ENCODE measurements around the gene PPP1R36. TPM values are rescaled to one million over a fixed set of nuclear protein-coding genes. Genes with fewer than 3 reads are reported as not detected.
A peak's percentile ranks its signal among the peaks of the same experiment; 100 is the strongest.
"Not testable (repeated sequence)": the region's sequence is repeated elsewhere in the genome, so short reads cannot be mapped to it uniquely, and the experiment has no call there.

PPP1R36 gene, protein sequence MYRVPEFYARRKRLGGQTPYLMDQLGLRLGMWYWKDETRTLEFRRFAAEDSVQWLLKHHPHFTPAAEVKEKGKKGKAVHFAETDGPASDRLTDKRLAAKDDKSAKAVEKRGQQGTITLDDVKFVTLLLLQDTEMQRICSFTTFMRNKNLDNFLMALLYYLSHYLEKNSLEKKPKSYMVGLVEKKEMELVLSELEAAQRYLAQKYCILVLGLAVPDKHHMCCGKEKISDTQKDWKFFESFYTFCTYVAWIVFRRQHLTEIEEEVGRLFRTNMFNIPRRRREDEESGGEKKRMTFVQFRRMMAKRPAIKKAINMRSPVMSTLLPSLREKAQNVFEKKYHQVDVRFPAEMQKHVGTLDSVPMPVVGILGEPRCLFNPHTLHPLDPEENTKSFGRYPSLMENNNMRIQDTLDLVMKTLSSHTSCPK
- 0.75 TPM for polyA plus RNA-seq (2013, experiment 1 of 2; ENCODE audit: insufficient read length)
- 0.92 TPM for polyA plus RNA-seq (2013, experiment 2 of 2; ENCODE audit: insufficient read length)

DNA sequence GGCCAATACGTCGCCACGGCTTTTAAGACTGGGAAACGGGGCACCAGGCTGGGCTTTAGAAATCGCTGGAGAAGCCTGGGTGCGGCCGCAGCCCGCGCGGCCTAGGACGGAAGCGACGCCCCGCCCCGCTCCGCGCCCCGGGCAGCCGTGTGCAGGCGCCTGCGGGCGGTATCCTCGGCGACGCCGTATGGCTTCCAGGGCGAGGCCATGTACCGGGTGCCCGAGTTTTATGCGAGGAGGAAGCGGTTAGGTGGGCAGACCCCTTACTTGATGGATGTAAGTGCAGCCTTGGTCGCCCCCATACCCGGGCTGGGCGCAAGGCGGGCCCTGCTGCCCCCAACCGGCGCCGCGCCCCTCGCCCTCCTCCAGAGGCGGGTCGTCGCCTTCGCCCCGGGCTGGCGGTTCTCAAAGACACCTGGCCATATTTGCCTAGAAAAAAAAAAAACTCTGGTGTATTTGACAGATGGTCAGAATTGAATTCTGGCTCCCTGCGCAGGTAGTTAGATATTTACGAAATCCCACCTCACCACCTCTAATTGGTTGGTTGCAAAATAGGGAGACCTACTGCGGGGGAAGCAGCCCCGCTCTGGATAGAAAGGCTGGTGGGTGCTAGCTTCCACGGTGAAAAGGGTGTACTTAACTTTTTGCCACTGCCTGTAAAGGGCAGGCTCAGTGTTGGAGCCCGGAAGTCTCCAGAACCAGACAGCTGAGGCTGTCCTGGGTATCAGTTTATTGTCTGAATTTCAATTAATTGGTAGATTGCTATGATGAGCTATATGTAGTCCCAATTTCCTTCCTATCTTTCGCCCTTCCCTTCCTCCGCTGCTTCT is at the start of gene PPP1R36:
Gene PPP1R36 (plus strand): TSS at position 171 of the 830 bp plus-strand sequence. CDS start 37 bp downstream, at position 208.
- peak; percentile 35 for DNase-seq

DNA sequence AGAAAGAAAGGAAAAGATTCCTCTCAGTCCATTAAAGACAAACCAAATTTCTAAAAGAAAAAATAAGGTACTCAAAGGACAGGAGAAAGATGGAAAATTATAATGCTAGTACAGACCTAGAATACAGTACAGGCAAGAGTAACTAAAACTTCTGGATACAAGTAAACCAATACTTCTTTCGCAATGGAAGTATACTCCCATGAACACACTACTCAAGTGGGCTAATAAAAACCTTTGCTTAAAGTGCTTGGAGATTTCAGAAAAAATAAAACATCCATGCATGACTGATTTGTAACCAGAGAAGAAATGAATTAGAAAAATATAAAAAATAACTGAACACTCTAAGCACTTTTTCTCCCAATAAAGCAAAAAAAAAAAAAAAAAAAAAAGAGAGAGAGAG is 49.7 kb upstream of the PPP1R36 start:
- DNase-seq, result no peak

DNA sequence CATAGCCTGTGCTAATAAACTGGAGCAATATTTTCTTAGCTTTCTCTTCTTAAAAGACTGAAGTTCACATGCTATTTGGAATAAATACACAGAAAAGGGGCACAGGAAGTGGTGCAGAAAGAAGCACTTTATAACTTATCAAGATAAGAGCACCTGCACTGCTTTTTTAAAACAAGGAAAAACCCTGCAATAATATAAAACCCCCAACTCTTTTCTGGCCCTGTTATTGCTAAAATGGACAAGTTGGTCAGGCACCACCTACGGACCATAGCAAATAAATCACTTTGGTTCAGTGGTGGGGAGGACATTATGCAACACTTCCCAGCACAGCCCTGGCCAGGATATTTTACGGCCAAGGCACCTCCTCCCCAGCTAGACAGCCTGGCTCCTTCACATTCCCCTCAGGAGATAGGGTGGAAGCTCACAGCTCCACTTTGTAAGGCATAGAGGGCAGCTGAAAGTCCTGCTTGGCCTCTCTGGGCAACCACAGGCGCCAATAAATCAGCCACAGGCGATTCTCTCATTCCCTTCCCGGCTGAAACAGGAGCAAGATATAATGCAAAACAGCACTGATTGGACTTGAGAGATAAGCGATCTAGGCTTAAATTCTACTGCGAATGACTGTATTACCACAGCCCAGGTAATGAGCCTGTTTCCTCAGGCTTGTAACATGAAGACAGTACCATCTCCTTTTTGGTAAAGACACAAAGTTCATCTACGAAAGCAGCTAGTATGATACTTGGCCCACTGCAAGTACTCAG is 48.2 kb upstream of the PPP1R36 start:
- peak; percentile 70 for DNase-seq

DNA sequence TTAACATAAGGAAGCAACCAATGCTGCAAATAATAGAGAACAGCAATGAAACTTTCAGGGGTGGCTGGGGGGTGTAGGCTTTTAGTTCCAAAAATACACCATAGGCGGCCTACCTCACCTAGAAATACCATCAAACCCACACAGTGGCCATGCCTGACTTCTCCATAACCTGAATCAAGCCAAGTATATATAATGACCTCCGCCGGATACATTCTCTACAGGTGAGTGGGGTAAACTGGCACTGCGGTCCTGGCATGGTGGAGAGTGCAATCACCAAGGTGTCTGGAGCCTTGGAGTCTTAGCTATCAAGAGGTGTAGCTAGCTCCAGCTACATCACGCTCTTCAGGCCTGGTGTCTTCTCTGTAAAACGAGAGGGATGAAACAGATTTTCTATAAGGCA is 47.3 kb upstream of the PPP1R36 start:
- DNase-seq, result no peak

DNA sequence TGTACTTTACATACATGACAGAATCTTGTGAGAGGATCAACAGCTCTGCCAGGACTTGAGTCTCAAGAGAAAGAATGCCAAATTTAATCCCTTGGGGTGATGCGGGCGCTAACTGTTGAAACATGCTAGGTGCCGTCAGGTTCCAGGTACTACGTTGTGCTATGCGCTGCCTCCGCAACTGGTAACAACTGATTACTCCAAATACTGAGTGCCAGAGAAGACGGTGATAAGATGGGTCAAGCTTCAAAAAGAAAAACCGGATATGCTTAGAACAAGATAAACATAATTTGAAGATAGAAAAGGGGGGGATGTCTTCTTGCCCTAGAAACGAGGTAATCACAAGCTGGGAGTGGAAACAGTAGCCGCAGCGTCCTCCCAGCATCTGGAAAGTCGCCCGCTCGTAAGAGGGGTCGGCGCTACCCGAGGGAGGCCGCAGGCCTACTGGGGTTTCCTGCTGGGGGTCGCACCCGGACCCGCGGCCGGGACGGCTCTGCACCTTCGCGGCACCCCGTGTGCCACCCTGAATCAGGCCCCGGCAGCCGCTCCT is 46.8 kb upstream of the PPP1R36 start:
- DNase-seq, result no peak

DNA sequence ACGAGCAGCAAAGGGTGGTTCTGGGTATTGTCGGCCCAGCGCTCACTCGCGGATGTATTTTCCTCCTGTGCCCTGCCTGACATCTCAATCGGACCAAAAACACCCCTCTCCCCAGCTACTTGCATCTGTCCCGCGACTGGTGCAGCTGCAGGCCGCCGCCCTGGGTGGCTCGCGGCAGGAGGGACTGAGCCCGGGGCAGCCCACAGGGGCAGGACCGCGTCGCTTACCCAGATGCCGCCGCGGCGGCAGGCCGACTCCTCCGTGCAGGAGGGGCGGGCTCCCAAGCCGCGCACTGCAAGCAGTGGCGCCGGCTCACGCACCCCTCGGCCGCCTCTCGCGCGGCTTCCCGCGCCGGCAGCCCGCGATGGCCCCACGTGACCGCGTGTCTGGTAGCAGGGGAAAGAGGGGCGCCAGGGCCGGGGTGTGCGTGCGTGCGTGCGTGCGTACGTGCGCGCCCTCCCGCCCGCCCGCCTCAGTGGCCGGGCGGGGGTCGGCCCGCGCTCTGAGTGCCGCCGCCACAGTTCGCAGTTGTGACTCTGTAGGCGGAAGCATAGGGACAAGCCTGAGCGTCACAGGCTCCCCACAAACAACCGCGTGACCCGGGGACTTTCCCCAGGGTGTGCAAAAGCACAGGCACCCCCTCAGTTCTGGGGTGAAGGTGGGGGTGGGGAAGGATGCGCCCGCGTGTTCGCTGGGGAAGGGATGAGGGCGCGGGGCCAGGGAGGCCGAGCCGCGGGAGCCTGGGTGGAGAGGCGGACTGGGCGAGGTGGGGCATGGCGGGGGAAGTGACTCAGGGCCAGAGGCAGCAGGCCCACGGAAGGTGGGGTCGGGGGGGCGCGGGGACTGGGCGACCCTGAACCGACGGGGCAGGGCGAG is 46.1 kb upstream of the PPP1R36 start, which contains the start of gene ZBTB25:
Gene ZBTB25 (minus strand): TSS at position 405 of the 876 bp plus-strand sequence. CDS start 13,305 bp downstream, outside the sequence.
- peak; percentile 96 for DNase-seq

DNA sequence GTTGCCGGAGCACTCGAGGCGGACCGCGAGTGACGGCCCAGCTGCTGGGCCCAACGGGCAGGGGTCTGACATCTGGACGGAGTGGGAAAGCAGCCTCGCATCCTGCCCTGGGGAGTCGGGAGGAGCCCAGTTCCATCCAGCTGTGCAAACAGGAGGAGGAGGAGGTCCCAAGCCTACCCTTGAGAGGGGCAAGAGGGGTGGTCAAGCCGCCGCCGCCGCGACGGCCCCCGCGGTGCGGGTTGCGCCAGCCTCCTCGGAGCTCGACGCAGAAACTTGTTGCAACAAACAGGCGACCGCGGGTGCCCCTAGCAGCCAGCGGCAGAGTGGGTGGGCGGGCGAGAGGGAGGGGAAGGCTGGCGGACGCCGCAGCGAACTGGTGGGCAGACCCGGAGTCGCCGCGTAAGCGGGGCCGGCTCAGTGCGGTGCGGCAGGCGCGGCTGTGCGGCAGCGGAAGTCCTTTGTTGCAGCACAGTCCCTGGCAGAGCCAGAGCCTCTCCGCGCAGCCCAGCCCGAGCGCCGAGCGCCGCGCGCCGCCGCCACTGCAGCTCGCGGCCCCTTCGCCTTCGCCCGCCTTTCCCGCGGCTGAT is 45.4 kb upstream of the PPP1R36 start, which contains the start of gene ZBTB1:
Gene ZBTB1 (plus strand): TSS at position 461 of the 587 bp plus-strand sequence. CDS start 16,735 bp downstream, outside the sequence.
- DNase-seq, result peak; percentile 88

DNA sequence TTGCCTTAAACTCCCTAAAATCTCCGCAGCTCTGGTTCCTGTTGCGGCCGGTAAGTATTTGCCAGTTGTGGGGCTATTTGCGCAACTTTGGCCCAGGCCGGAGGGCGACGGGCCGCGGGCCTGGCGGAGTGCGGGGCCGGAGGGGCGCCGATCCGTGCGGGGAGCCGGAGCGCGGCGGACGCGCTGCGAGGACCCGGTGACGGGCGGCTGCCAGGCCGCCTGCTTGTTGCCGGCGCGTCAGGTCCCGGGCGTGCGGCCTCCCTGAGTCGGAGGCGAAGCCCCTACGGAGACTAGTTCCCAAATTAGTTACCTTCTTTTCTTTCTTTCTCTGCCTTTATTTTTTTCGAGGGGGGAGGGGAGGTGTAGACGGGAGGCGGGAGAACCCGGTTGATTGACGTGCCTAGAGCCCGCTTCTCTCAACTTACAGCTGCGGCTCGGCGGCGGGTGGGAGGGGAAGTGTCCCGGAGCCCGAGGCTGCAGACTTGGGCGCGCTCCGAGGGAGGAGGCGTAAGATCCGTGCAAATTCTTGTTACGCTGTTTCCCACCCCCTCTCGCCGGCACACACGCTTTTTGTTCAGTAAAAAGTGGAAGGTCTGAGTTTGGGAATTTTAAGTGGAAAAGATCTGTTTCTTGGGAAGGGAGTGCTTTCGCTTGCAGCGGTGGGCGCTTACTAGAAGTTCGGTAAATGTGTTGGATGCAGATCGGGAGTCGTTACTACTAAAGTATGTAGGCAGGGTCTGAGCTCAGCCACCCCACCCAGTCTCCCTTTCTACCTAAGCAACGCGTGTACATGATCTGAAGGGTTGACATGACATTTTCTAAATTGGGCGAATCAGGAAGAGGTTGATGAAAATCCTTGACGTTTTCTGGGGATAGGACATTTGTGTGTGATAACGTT is 44.6 kb upstream of the PPP1R36 start:
- peak; percentile 91 for DNase-seq

DNA sequence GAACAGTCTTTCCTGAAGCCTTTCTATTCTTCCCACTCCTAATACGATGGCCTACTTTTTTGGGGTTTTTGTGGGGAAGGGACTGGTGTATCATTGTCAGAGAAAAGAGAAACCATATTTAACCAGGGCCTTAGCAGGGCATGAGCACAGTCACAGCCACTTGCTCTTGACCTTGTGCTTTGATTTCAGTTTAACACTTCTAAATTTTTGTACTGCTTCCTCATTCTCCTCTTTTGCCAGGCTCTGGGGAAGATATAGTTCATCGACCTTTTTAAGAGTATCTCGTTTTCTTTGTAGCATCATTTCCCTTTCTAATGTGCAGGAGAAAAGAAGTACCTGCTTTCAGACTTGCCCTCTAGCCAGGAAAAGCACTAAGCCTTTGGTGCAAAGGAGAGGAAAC is 43.0 kb upstream of the PPP1R36 start:
- DNase-seq, result no peak

DNA sequence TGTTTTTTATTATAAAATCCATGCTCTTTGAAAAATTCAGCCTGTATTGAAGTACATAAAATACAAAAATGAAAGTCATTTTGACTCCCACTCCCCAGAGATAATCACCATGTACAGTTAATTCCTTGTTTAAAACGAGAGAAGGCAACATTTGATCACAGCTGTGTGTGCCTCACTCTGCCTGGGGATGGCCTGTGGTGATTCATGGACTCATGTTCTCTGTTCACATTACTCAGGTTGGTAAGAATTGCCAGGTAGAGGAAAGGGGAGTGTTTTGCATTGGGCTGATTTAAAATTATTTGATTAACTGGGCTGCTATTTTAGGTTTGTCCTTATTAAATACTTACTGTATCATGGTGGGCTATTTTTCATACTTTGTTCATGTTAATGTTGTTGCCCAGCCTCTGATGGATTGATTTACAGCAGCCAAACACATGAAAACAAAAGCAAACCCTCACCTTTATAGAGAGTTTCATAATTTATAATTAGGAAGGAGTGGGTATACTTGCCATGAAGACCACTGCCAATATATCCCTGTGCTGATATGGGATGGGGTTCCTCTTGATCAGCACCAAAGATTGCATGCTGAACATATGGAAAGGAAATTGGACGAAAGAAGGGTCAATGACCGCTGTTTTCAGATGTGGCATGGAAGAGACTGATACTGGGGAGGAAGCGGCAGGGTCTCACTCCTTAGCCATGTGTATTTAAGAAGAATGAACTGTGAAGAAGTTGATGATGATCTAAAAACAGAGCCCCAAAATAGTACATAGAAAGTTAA is 42.2 kb upstream of the PPP1R36 start:
- no peak for DNase-seq

DNA sequence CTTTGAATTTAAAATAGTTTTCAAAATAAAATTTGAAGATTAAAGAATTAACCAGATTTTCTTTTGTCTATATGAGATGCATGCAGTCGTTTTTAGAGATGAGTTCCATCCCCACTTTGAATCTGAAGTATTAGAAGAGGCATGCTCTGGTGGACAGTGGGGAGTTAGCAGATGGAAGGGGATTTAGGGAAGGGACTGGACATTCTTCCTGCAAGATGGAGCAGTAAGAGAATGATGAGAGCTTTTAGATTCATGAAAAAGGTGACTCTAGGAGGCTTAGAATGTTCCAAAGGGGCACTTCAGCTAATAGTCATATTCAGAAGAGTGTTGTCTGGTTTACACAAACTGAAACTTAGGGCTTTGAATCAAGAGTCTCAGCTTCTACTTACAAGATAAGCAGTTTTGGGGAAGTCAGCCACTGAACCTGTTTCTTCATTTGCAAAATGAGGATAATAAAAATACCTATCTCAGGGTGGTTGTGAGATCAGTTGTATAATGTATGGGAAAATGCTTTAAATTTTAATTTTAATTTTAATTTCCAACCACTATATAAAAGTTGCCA is 41.5 kb upstream of the PPP1R36 start:
- DNase-seq, result no peak

DNA sequence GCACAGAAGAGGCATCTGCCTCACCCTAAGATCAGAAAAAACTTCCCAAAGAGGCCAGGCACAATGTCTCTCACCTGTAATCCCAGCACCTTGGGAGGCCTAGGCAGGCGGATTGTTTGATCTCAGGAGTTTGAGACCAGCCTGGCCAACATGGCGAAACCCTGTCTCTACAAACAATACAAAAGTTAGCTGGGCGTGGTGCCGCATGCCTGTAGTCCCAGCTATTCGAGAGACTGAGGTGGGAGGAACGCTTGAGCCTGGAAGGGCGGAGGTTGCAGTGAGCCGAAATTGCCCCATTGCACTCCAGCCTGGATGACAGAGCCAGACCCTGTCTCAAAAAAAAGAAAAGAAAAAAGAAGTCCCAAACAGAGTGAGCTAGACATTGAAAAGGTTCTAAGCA is 40.7 kb upstream of the PPP1R36 start:
- DNase-seq, result no peak

DNA sequence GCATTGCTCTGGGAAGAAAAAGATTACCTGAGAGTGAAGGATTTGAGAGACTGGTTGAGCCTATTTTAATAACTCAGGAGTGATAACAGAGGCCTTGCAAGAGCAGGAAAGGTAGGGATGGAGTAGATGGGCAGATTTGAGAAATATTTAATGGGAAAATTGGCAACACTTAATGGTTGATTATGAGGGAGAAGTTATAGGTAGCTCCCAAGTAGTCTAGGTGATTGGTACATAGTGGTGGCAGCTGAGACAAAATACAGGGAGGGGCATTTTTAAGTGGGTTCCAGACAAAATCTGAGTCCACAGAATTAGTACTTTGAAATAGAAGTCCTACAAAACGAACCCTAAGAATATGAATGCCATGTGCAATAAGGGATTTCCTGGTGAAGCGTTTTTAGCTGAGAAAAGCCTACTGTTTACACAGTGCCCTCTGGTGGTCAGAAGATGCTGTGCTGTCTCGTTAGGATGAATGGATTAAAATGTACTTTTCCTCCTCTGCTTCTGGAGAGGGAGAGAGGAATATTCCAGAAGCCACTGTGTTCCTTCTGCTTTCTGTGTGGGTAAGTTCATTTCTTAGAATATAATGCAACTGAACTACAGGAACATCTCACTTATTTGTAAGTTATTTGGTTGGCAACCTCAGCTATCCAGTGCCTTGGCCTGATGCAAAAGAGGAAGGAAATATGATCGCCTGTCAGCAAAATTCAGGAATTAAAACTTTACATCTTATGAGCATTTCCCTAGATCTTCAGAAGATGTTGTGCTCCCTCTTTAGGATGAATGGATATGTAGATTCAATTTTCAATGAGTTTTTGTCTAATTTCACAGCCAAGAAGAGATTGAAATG is 38.7 kb upstream of the PPP1R36 start:
- peak; percentile 55 for DNase-seq

DNA sequence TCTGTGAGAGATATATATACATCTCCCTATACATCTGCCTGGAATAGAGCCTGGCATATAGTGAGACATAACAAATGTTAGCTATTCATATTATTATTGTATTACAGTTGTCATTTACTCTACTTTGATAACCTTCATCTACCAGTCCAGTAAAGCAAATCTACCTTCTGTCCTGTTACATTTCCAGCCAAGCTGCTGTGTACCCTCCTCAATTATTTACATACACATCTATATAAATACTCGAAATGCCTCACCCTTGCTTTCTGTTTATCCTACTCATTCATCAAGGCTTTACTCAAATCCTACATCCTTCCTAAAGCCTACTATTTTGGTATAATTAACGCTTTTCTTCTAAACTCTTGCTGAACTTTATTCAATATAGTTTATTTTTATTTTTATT is 36.5 kb upstream of the PPP1R36 start:
- DNase-seq, result no peak

DNA sequence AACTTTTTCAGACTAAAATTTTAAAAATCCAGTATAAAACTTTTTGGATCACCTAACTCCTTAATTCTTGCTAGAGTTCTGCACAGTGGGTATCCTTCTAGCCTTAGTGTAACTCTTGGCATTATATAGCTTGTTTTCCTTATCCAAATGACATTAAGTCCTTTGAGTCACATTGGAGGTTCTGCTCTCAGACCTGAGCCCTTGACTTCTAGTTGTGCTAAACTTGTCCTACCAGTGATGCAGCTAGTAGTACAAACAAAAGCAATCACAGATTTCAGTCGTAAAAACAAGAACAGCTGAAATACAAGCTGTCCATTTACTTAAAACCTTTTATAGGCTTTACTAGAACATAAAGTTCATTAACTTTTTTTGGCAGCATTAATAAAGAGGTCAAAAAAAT is 34.7 kb upstream of the PPP1R36 start:
- no peak for DNase-seq

DNA sequence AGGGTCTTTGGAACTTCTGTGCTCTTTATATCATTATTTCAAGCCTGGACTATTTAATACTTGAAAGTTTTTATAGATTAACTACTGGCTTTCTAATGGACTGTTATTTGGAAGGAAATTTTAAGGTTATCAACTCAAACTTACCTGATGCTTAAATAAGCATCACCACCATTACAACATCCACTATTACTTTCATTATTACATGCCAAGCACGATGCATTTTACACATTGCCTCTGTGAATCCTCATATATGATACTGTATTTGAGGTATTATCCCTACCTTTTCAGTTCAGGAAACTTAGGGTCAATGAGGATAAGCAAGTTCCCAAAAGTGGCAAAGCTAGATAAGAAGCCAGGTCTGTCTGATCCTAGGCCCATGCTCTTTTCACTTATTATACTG is 32.8 kb upstream of the PPP1R36 start:
- DNase-seq, result no peak

DNA sequence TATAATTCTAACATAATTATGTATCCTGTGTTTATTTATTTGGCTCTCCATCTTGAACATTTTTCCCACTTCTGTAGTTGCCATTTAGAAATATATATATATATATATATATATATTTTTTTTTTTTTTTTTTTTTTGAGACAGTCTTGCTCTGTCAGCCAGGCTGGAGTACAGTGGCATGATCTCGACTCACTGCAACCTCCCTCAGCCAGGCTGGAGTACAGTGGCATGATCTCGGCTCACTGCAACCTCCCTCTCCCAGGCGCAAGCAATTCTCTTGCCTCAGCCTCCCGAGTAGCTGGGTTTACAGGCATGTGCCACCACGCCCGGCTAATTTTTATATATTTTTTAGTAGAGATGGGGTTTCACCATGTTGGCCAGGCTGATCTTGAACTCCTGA is 32.1 kb upstream of the PPP1R36 start:
- not testable (repeated sequence) for DNase-seq
